C4-2B (cell line): ENCODE data around the gene AKR1C3.
"Not testable (repeated sequence)": the region's sequence is repeated elsewhere in the genome, so short reads cannot be mapped to it uniquely, and the experiment has no call there.

Experiments used
- CTCF ChIP-seq: fragments of 450-650 bp; conservative IDR thresholded peaks from 2 replicates; pipeline ENCODE4 v1.5.1; 2017; ENCODE audit warnings: mild to moderate bottlenecking
- ZFX ChIP-seq: fragments of 450-650 bp; IDR thresholded peaks from 2 replicates; pipeline ENCODE4 v1.6.1; 2017

GRCh38 chr10:5109861-5110260 lies 15.6 kb downstream of the AKR1C3 start:
- not testable (repeated sequence) for TF ChIP-seq CTCF, ZFX
